Fibroblast of lung (primary cell): Measurements from ENCODE around the gene PLAAT4. TPM values are rescaled to one million over a fixed set of nuclear protein-coding genes. Genes with fewer than 3 reads are reported as not detected.
A peak's percentile ranks its signal among the peaks of the same experiment; 100 is the strongest.
"Not testable (repeated sequence)": the region's sequence is repeated elsewhere in the genome, so short reads cannot be mapped to it uniquely, and the experiment has no call there.

ENCODE experiments used
- DNase-seq, 2 donors: peaks; one replicate each; pipeline versions ENCODE4 v3.0.0 to v3.0.0-alpha.2; 2010; ENCODE audit warnings: low read depth in 2 of 2
- H2AFZ ChIP-seq: 2 replicates; pipeline ENCODE4 v1.5.1; 2012; ENCODE audit warnings: low read length, control low read depth, inconsistent platforms
- H3K27ac ChIP-seq: 2 replicates; pipeline ENCODE4 v1.5.1; 2011; ENCODE audit warnings: low read length, control low read depth; ENCODE audit not compliant: insufficient read depth
- H3K27me3 ChIP-seq: 2 replicates; pipeline ENCODE4 v1.5.1; 2011; ENCODE audit warnings: mild to moderate bottlenecking, low read length; ENCODE audit not compliant: control insufficient read depth, insufficient read depth
- H3K36me3 ChIP-seq: 2 replicates; pipeline ENCODE4 v1.5.1; 2011; ENCODE audit warnings: low read length; ENCODE audit not compliant: control insufficient read depth, insufficient read depth
- H3K4me1 ChIP-seq: 2 replicates; pipeline ENCODE4 v1.5.1; 2011; ENCODE audit warnings: low read length; ENCODE audit not compliant: control insufficient read depth, insufficient read depth; ENCODE audit errors: extremely low read depth
- H3K4me2 ChIP-seq: 2 replicates; pipeline ENCODE4 v1.5.1; 2011; ENCODE audit warnings: low read length, control low read depth; ENCODE audit not compliant: insufficient read depth; ENCODE audit errors: extremely low read depth
- H3K4me3 ChIP-seq, 4 experiments: fragments of 200-600 bp in 1 of 4; sonication (generic) in 1 of 4; replicated peaks in 1 of 4; 2 replicates each; pipeline ENCODE4 v1.5.1; 2011 to 2016; ENCODE audit warnings: low read length in 4 of 4, low read depth in 3 of 4, mild to moderate bottlenecking in 3 of 4, control low read depth in 2 of 4, inconsistent platforms in 1 of 4, mixed read lengths in 1 of 4; ENCODE audit not compliant: insufficient read depth in 1 of 4; ENCODE audit errors: control extremely low read depth in 1 of 4
- H3K79me2 ChIP-seq: 2 replicates; pipeline ENCODE4 v1.5.1; 2012; ENCODE audit warnings: mild to moderate bottlenecking, low read length, inconsistent platforms; ENCODE audit not compliant: control insufficient read depth, insufficient read depth
- H3K9ac ChIP-seq: 2 replicates; pipeline ENCODE4 v1.5.1; 2011; ENCODE audit warnings: mild to moderate bottlenecking, low read length, control low read depth; ENCODE audit not compliant: insufficient read depth
- H3K9me3 ChIP-seq: 2 replicates; pipeline ENCODE4 v1.5.1; 2012; ENCODE audit warnings: low read depth, low read length; ENCODE audit not compliant: control insufficient read depth, insufficient read depth
- H4K20me1 ChIP-seq: 2 replicates; pipeline ENCODE4 v1.5.1; 2011; ENCODE audit warnings: low read length; ENCODE audit not compliant: control insufficient read depth, insufficient read depth; ENCODE audit errors: extremely low read depth
- CTCF ChIP-seq, 2 donors: IDR thresholded peaks in 1 of 2; conservative IDR thresholded peaks in 1 of 2; 1 replicate in 1 of 2; 2 replicates in 1 of 2; pipeline ENCODE4 v1.5.1; 2011 to 2012; ENCODE audit warnings: low read length in 2 of 2, control low read depth in 1 of 2, inconsistent platforms in 1 of 2, low read depth in 1 of 2, mild to moderate bottlenecking in 1 of 2
- EZH2 ChIP-seq: IDR thresholded peaks from 2 replicates; pipeline ENCODE4 v1.5.1; 2012; ENCODE audit warnings: low read length, control low read depth, mild to moderate bottlenecking; ENCODE audit errors: missing control alignments
- polyA plus RNA-seq, 2 donors: library from polyadenylated mRNA; depleted of rRNA in 1 of 2; stranded (reverse) in 1 of 2; unstranded in 1 of 2; fragments of >200 nt; gene quantifications; 2 replicates each; pipeline ENCODE4 v1.2.1, GENCODE V29; 2011 to 2012; ENCODE audit warnings: missing spikeins in 1 of 2
- total RNA-seq: library from RNA; depleted of rRNA; stranded (reverse); fragments of >200 nt; gene quantifications from 2 replicates; pipeline ENCODE4 v1.2.1, GENCODE V29; 2014

PLAAT4 gene
- total and polyA plus RNA-seq, 2 donors (not counting 1 experiment from before 2014, with no cell fraction given) = 47.4 to 85.7 TPM

- H3K9me3 ChIP-seq = no peaks in the 10 kb centered on the region
- H3K9ac ChIP-seq = no peak overlapping the region
- H3K4me3 ChIP-seq = peak overlapping the region; percentile 11 to 38 (median 30)
- H3K36me3 ChIP-seq = no peaks in the 10 kb centered on the region
- peak overlapping the region; percentile 61 for H3K4me2 ChIP-seq
- TF ChIP-seq CTCF (conservative IDR thresholded peaks at IDR 0.05 in 1 of 2, IDR thresholded peaks at IDR 0.05 in 1 of 2; ENCODE audit: low read depth in 1 of 2, low read length in 2 of 2) (no peak), EZH2 (no peak)
- H3K79me2 ChIP-seq = no peaks in the 10 kb centered on the region
- peak; percentile 33 to 62 for DNase-seq
- no peaks in the 10 kb centered on the region for H3K27me3 ChIP-seq
- H4K20me1 ChIP-seq = no peaks in the 10 kb centered on the region
- peak overlapping the region; percentile 98 for H2AFZ ChIP-seq
- peak overlapping the region; percentile 44 for H3K27ac ChIP-seq
- peaks cover 7% of the 10 kb centered on the region for H3K4me1 ChIP-seq
Observed at GRCh38 chr11:63574856-63575602, 38.4 kb downstream of the PLAAT4 start.

GRCh38 chr11:63578882-63579281, 42.3 kb downstream of the PLAAT4 start:
- not testable (repeated sequence) for H3K4me1 ChIP-seq, H3K27me3 ChIP-seq, H3K79me2 ChIP-seq, H3K36me3 ChIP-seq, H3K4me3 ChIP-seq, H3K9me3 ChIP-seq, H3K4me2 ChIP-seq, H2AFZ ChIP-seq, H3K27ac ChIP-seq, H4K20me1 ChIP-seq, DNase-seq, H3K9ac ChIP-seq

GRCh38 chr11:63581224-63581623, 44.6 kb downstream of the PLAAT4 start:
- H4K20me1 ChIP-seq, H3K79me2 ChIP-seq, H3K9me3 ChIP-seq, DNase-seq, H3K4me1 ChIP-seq, H3K9ac ChIP-seq, H3K4me2 ChIP-seq, H3K27ac ChIP-seq, H3K36me3 ChIP-seq, H2AFZ ChIP-seq, H3K27me3 ChIP-seq, H3K4me3 ChIP-seq: not testable (repeated sequence)

- H4K20me1 ChIP-seq = no peaks in the 10 kb centered on the region
- H3K4me3 ChIP-seq = no peak overlapping the region
- no peak overlapping the region for H3K27ac ChIP-seq
- H3K79me2 ChIP-seq = no peaks in the 10 kb centered on the region
- H3K4me2 ChIP-seq = no peak overlapping the region
- no peaks in the 10 kb centered on the region for H3K9me3 ChIP-seq
- no peaks in the 10 kb centered on the region for H3K36me3 ChIP-seq
- H3K27me3 ChIP-seq = no peaks in the 10 kb centered on the region
- no peak overlapping the region for H3K9ac ChIP-seq
- no peaks in the 10 kb centered on the region for H3K4me1 ChIP-seq
- TF ChIP-seq CTCF (conservative IDR thresholded peaks at IDR 0.05 in 1 of 2, IDR thresholded peaks at IDR 0.05 in 1 of 2; ENCODE audit: low read depth in 1 of 2, low read length in 2 of 2) (no peak), EZH2 (no peak)
- no peak for DNase-seq
- no peak overlapping the region for H2AFZ ChIP-seq
Observed at GRCh38 chr11:63583357-63583677, 46.7 kb downstream of the PLAAT4 start.
